Measurements from ENCODE around the gene CHCT1.

- TF ChIP-seq, protein P1, sequence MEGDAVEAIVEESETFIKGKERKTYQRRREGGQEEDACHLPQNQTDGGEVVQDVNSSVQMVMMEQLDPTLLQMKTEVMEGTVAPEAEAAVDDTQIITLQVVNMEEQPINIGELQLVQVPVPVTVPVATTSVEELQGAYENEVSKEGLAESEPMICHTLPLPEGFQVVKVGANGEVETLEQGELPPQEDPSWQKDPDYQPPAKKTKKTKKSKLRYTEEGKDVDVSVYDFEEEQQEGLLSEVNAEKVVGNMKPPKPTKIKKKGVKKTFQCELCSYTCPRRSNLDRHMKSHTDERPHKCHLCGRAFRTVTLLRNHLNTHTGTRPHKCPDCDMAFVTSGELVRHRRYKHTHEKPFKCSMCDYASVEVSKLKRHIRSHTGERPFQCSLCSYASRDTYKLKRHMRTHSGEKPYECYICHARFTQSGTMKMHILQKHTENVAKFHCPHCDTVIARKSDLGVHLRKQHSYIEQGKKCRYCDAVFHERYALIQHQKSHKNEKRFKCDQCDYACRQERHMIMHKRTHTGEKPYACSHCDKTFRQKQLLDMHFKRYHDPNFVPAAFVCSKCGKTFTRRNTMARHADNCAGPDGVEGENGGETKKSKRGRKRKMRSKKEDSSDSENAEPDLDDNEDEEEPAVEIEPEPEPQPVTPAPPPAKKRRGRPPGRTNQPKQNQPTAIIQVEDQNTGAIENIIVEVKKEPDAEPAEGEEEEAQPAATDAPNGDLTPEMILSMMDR (IDR thresholded peaks at IDR 0.05), result no peak
- TF ChIP-seq POLR2A (IDR thresholded peaks at IDR 0.05), result no peak
- TF ChIP-seq EP300 (IDR thresholded peaks at IDR 0.05), result no peak
Observed at GRCh38 chr17:60451965-60452364, 29.7 kb downstream of the CHCT1 start.

Data from tibial nerve (tissue), 4 donors.